Measurements from ENCODE around the gene TAC3.
"Not testable (repeated sequence)": the region's sequence is repeated elsewhere in the genome, so short reads cannot be mapped to it uniquely, and the experiment has no call there.

TAC3 gene

DNA sequence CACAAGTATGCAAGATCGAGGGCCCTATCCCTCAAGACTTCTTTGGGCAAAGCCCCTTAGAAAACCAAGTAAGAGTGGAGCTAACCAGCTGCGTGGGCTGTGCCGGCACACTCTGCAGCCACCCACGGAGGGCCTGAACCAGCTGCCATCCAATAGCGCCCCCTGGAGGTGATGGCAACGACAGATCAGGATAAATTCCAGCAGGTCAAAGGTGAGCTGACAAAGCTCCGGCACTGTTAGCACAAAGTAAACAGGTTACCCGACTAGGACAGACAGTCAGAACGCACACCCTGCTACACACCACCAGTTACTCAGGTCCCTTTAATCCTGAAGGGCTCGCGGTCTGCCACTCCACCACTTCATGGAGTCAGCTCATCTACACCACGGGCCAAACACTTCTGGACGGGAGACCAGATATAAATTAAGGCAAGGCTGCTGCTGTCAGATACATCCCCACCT, 14.9 kb downstream of the TAC3 start:
- DNase-seq, result no peak

DNA sequence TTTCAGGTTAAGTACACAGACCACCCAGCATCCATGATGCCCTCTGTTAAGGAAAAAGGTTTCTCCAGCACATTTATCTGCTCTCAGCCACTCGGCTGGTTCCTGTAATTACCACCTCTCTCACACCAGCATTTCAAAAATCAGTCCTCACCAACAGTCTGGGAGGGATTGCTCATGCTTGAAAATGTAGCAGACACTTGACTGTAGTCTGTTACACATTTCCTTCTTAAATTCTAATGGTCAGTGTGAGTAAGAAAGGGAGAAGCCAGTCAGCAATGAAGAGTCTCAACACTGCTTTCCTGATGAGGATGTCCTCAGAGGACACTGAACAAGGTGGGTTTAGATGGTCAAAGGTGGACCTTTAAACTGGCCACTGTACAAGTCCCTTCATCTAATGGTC, 15.9 kb downstream of the TAC3 start:
- DNase-seq, result no peak

- no peak for DNase-seq
Observed at GRCh38 chr12:56999456-56999855, 16.9 kb downstream of the TAC3 start.

GRCh38 chr12:56998981-56999380, 17.3 kb downstream of the TAC3 start:
- no peak for DNase-seq

DNA sequence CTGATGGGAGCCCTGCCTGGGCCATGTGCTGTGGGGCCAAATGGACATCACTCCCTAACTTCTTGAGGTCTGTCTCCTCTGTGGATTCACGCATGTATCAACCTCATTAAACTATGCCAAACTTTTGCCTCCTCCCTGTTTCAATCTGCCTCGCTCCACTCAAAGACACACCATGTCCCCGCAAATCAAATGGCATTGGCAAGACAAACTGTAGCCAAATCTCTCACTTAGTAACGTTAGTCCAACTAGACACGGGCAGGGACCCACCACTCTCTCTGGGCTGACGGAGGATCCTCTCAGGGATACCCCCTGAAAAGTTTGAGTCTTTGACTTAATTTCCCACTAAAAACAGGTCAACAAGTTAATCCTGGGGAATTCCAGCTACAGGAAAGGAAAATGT, 18.0 kb downstream of the TAC3 start:
- DNase-seq, result no peak

DNA sequence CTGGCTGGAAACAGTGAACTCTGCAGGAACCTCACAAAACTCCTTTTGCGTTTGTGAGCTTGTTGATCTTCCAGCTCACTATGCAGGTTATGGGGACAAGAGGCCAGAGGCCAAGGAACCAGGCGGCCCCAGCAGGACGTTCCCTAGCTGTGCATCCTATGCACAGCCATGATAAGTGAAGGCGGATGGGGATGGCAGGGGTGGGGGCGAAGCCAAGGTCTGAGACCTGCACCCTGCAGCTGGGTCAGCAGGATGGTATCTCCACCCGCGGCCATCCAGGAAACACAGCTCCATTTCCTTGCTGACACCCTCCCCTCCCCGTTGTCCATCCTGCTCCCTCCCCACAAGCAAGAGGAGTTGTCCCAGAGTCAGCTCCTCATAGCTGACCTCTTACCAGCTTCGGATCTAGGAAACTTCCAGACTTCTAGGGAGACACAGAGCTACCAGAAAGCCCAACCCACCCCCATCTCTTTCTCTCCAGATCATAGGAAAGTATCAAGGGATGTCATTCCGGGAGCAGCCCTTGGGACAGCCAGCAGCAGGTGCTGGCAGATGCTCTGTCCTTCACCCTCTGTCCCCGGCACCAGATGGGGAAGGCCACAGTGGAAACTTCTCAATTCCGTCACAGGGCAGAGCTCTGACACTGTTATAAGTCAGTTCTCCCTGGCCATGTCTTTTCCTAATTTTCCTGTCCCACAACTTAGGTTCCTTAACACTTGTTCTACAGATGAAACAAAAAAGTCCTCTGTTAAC, 19.4 kb downstream of the TAC3 start:
- DNase-seq, result no peak

DNA sequence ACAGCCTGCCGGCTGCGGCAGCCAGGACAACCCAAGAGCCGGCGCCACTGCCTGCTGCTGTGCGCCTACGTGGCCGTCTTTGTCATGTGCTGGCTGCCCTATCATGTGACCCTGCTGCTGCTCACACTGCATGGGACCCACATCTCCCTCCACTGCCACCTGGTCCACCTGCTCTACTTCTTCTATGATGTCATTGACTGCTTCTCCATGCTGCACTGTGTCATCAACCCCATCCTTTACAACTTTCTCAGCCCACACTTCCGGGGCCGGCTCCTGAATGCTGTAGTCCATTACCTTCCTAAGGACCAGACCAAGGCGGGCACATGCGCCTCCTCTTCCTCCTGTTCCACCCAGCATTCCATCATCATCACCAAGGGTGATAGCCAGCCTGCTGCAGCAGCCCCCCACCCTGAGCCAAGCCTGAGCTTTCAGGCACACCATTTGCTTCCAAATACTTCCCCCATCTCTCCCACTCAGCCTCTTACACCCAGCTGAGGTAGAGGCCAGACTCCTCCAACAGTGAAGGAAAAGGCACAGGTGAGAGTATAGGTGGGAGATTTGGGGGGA, 20.3 kb downstream of the TAC3 start:
- no peak for DNase-seq

GRCh38 chr12:56995201-56995929, 21.0 kb downstream of the TAC3 start:
- DNase-seq, result no peak

DNA sequence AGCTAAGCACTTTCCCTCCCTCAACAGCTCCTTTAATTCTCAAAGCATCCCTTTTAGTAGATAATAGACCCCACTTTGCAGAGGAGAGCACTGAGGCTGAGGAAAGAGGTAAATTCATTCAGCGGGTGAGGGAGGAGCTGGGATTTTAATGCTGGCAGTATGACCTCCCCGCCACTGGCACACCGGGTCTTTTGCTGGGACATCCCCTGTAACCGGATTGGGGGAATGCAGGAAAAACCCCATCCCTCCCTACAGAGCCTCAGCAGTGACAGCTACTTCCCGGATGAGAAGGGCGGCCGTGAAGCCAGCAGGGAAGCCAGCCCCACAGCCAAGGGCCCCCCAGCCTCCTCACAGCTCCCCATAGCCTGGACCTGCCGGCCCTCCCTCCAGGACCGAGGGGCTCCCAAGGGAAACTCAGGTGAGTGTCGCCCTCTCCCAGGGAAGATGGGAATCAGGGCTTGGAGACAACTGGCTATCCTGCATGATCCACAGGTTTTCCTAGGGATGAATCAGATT, 22.0 kb downstream of the TAC3 start:
- DNase-seq, result no peak

DNA sequence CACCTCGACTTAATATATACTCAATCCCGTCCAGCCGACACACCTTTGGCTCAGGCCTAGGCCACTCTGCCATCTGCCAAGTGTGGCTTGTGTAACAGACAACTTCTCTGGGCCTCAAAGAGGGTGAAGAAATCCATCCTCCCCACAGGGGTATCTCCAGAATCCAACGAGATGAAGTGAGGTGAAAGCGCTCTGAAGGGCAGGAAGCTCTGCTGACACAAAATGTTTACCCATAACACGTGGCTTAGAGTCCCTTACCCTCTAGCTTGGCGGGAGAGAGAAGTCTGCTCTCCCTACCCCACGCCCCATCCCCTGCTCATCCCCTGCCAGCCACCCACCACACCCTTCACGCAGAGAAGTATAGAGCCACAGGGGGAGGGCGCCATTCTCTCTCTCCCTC, 23.0 kb downstream of the TAC3 start:
- no peak for DNase-seq

- DNase-seq, result no peak
Observed at GRCh38 chr12:56991319-56992246, 24.7 kb downstream of the TAC3 start.

- no peak for DNase-seq
Observed at GRCh38 chr12:56990648-56991318, 25.5 kb downstream of the TAC3 start.

DNA sequence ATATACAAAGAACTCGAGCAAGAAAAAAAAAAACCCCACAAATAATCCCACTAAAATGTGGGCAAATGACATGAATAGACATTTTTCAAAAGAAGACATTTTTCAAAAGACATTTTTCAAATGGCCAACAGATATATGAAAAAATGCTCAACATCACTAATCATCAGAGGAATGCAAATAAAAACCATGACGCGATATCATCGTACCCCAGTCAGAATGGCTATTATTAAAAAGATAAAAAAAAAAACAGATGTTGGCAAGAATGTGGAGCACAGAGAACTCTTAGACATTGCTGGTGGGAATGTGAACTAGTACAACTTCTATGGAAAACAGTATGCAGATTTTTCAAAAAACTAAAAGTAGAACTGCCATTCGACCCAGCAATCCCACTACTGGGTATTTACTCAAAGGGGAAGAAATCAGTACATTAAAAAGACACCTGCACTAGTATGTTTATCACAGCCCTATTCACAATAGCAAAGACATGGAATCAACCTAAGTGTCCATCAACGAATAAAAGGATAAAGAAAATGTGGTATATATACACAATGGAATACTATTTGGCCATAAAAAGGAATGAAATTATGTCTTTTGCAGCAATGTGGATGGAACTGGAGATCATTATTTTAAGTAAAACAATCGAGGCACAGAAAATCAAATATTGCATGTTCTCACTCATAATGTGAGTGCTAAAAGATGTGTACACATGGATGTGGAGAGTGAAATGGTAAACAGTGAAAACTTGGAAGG, 26.3 kb downstream of the TAC3 start:
- DNase-seq, result no peak

GRCh38 chr12:56988207-56988739, 28.1 kb downstream of the TAC3 start:
- DNase-seq, result no peak

GRCh38 chr12:56987551-56988053, 28.7 kb downstream of the TAC3 start:
- peak; percentile 64 for DNase-seq

- DNase-seq, result no peak
Observed at GRCh38 chr12:56987011-56987410, 29.3 kb downstream of the TAC3 start.

GRCh38 chr12:56985714-56986113, 30.6 kb downstream of the TAC3 start:
- peak; percentile 31 for DNase-seq

GRCh38 chr12:56983386-56983785, 32.9 kb downstream of the TAC3 start:
- no peak for DNase-seq

- DNase-seq, result not testable (repeated sequence)
Observed at GRCh38 chr12:56982578-56983236, 33.6 kb downstream of the TAC3 start.

GRCh38 chr12:56980941-56981530, 35.3 kb downstream of the TAC3 start:
- DNase-seq, result no peak

Data from DMS153 (cell line).